ENCODE measurements around the gene ATF6.

The ATF6 gene

GRCh38 chr1:161966067-161966466, 199.9 kb downstream of the ATF6 start:
- no peak for DNase-seq (ENCODE audit: low read depth, low spot score)

GRCh38 chr1:161970036-161970435, 203.9 kb downstream of the ATF6 start:
- DNase-seq (ENCODE audit: low read depth, low spot score): no peak

GRCh38 chr1:161970633-161971032, 204.5 kb downstream of the ATF6 start:
- DNase-seq (ENCODE audit: low read depth, low spot score): no peak

- no peak for DNase-seq (ENCODE audit: low read depth, low spot score)
Measured at GRCh38 chr1:161972828-161973227, 206.7 kb downstream of the ATF6 start.

- no peak for DNase-seq (ENCODE audit: low read depth, low spot score)
Measured at GRCh38 chr1:161973924-161974845, 208.1 kb downstream of the ATF6 start.

- no peak for DNase-seq (ENCODE audit: low read depth, low spot score)
Measured at GRCh38 chr1:161978011-161978790, 212.1 kb downstream of the ATF6 start.

GRCh38 chr1:161981126-161981525, 215.0 kb downstream of the ATF6 start:
- DNase-seq (ENCODE audit: low read depth, low spot score): no peak

- no peak for DNase-seq (ENCODE audit: low read depth, low spot score)
Measured at GRCh38 chr1:161981735-161982506, 215.8 kb downstream of the ATF6 start.

GRCh38 chr1:161982507-161982895, 216.4 kb downstream of the ATF6 start:
- no peak for DNase-seq (ENCODE audit: low read depth, low spot score)

GRCh38 chr1:161982917-161983316, 216.8 kb downstream of the ATF6 start:
- no peak for DNase-seq (ENCODE audit: low read depth, low spot score)

- no peak for DNase-seq (ENCODE audit: low read depth, low spot score)
Measured at GRCh38 chr1:161983725-161984124, 217.6 kb downstream of the ATF6 start.

- no peak for DNase-seq (ENCODE audit: low read depth, low spot score)
Measured at GRCh38 chr1:161985301-161985822, 219.2 kb downstream of the ATF6 start.

GRCh38 chr1:161986328-161986727, 220.2 kb downstream of the ATF6 start:
- peak; percentile 62 for DNase-seq (ENCODE audit: low read depth, low spot score)

GRCh38 chr1:161987303-161987702, 221.2 kb downstream of the ATF6 start:
- DNase-seq (ENCODE audit: low read depth, low spot score): no peak

GRCh38 chr1:161987872-161988271, 221.8 kb downstream of the ATF6 start:
- DNase-seq (ENCODE audit: low read depth, low spot score): no peak

GRCh38 chr1:161988413-161988812, 222.3 kb downstream of the ATF6 start:
- DNase-seq (ENCODE audit: low read depth, low spot score): no peak

- DNase-seq (ENCODE audit: low read depth, low spot score): no peak
Measured at GRCh38 chr1:161989108-161989507, 223.0 kb downstream of the ATF6 start.

GRCh38 chr1:161989786-161990185, 223.7 kb downstream of the ATF6 start:
- no peak for DNase-seq (ENCODE audit: low read depth, low spot score)

GRCh38 chr1:161993576-161993975, 227.5 kb downstream of the ATF6 start:
- no peak for DNase-seq (ENCODE audit: low read depth, low spot score)

GRCh38 chr1:161994175-161994668, 228.1 kb downstream of the ATF6 start:
- DNase-seq (ENCODE audit: low read depth, low spot score): peak; percentile 76

- no peak for DNase-seq (ENCODE audit: low read depth, low spot score)
Measured at GRCh38 chr1:161997152-161997551, 231.0 kb downstream of the ATF6 start.
